ENCODE data around the gene GRID1. TPM values are rescaled to one million over a fixed set of nuclear protein-coding genes. Genes with fewer than 3 reads are reported as not detected.

The GRID1 gene
- total RNA-seq, 1 experiment from 2014 or later: 5.6 TPM

- Histone ChIP-seq H3K9ac (ENCODE audit: low read length) (no peak overlapping the region), H3K27ac (ENCODE audit: low read depth, low read length) (no peak overlapping the region), H3K4me3 (replicated peaks in 1 of 2; ENCODE audit: low read depth in 1 of 2, low read length in 2 of 2) (no peak overlapping the region), H3K36me3 (ENCODE audit: control insufficient read depth in 1 of 2, insufficient read depth in 2 of 2, low read length in 2 of 2) (no peaks in the 10 kb centered on the region), H3K4me1 (ENCODE audit: control insufficient read depth in 1 of 2, insufficient read depth in 2 of 2, low read length in 2 of 2) (peaks cover 0 to 8% of the 10 kb centered on the region in 2 experiments; a peak in 2 of 4 replicates), H3K4me2 (ENCODE audit: low read length) (no peak overlapping the region), H3K79me2 (ENCODE audit: insufficient read depth, low read length) (no peaks in the 10 kb centered on the region), H3K9me3 (ENCODE audit: control insufficient read depth in 1 of 2, insufficient read depth in 1 of 2, low read depth in 1 of 2, low read length in 2 of 2) (peaks cover 0 to 6% of the 10 kb centered on the region in 2 experiments; a peak in 1 of 4 replicates), H3K9me2 (ENCODE audit: insufficient read depth) (no peaks in the 10 kb centered on the region), H3K27me3 (ENCODE audit: insufficient read depth, low read length) (no peaks in the 10 kb centered on the region), H2AFZ (ENCODE audit: low read depth, low read length, poor library complexity, severe bottlenecking) (no peak overlapping the region), H4K20me1 (ENCODE audit: insufficient read depth) (no peaks in the 10 kb centered on the region)
- no peak for DNase-seq (ENCODE audit: low read depth, low spot score)
- RAD21 ChIA-PET (ENCODE audit: low non-redundant PET in 1 of 2, low total read pairs in 2 of 2, uncharacterized antibody in 2 of 2, unreplicated experiment in 2 of 2): no interaction called here
- POLR2A ChIA-PET: no interaction called here
- no TSS peak for BruUV-seq (replicated peaks)
- CTCF ChIA-PET: no interaction called here
- intact Hi-C loops (cut with micrococcal nuclease): no loop called here
- TF ChIP-seq EZH2 (IDR thresholded peaks at IDR 0.05) (no peak), RAD21 (IDR thresholded peaks at IDR 0.05; ENCODE audit: low read depth) (no peak), TCF7L2 (IDR thresholded peaks at IDR 0.05; ENCODE audit: borderline replicate concordance, extremely low read depth, insufficient read depth, insufficient read length) (no peak), MAX (IDR thresholded peaks at IDR 0.05) (no peak), ZFX (IDR thresholded peaks at IDR 0.05) (no peak), EGR1 (IDR thresholded peaks at IDR 0.05; ENCODE audit: low read depth) (no peak), ELF1 (IDR thresholded peaks at IDR 0.05; ENCODE audit: borderline replicate concordance, low read depth) (no peak), FOSL1 (IDR thresholded peaks at IDR 0.05; ENCODE audit: low read depth) (no peak), SIN3A (IDR thresholded peaks at IDR 0.05; ENCODE audit: low read depth) (no peak), POLR2AphosphoS5 (IDR thresholded peaks at IDR 0.05; ENCODE audit: low read depth, low read length) (no peak), YY1 (IDR thresholded peaks at IDR 0.05; ENCODE audit: extremely low read depth, insufficient replicate concordance, low read depth, low read length) (no peak)
- TF ChIP-seq, protein P1, sequence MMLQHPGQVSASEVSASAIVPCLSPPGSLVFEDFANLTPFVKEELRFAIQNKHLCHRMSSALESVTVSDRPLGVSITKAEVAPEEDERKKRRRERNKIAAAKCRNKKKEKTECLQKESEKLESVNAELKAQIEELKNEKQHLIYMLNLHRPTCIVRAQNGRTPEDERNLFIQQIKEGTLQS (IDR thresholded peaks at IDR 0.05): no peak
- no peak for ATAC-seq
These were observed 42.6 kb upstream of the GRID1 start for GRCh38 chr10:86409183-86409582.

Measured in HCT116 (cell line).